Nephron progenitor cell (in vitro differentiated cells): ENCODE results near the gene KDM8.

Experiments
- DNase-seq: peaks from one replicate; pipeline ENCODE4 v3.0.0; 2021
- H3K27ac Mint-ChIP-seq: 2 replicates; pipeline ENCODE4 v1.8.0; 2021; ENCODE audit warnings: mild to moderate bottlenecking, moderate library complexity, mixed read lengths
- H3K27me3 Mint-ChIP-seq: 2 replicates; pipeline ENCODE4 v1.8.0; 2021; ENCODE audit warnings: mild to moderate bottlenecking, low read depth, mixed read lengths; ENCODE audit not compliant: poor library complexity
- H3K36me3 Mint-ChIP-seq: 2 replicates; pipeline ENCODE4 v1.8.0; 2021; ENCODE audit warnings: low read depth, mixed read lengths
- H3K4me1 Mint-ChIP-seq: 2 replicates; pipeline ENCODE4 v1.8.0; 2021; ENCODE audit warnings: mixed read lengths
- H3K4me3 Mint-ChIP-seq: 2 replicates; pipeline ENCODE4 v1.8.0; 2021; ENCODE audit warnings: mild to moderate bottlenecking, moderate library complexity, mixed read lengths
- H3K9me3 Mint-ChIP-seq: 2 replicates; pipeline ENCODE4 v1.8.0; 2021; ENCODE audit warnings: mild to moderate bottlenecking, moderate library complexity, mixed read lengths
- CTCF ChIP-seq: fragments of 200-600 bp; sonication (generic); IDR thresholded peaks from 2 replicates; pipeline ENCODE4 v1.5.0; 2021; ENCODE audit warnings: antibody characterized with exemption

Gene KDM8

GRCh38 chr16:27193300-27193990 lies 9.9 kb upstream of the KDM8 start:
- H3K27ac Mint-ChIP-seq, result no peak overlapping the region
- no peak for TF ChIP-seq CTCF
- no peak overlapping the region for H3K4me3 Mint-ChIP-seq
- H3K4me1 Mint-ChIP-seq, result peaks cover 14% of the 10 kb centered on the region
- no peak for DNase-seq
- peaks cover 25% of the 10 kb centered on the region for H3K27me3 Mint-ChIP-seq
- peaks cover 19% of the 10 kb centered on the region for H3K9me3 Mint-ChIP-seq
- H3K36me3 Mint-ChIP-seq, result no peaks in the 10 kb centered on the region

- H3K27me3 Mint-ChIP-seq, result peaks cover 26% of the 10 kb centered on the region
- no peak for TF ChIP-seq CTCF
- H3K27ac Mint-ChIP-seq, result no peak overlapping the region
- peaks cover 8% of the 10 kb centered on the region for H3K4me1 Mint-ChIP-seq
- H3K36me3 Mint-ChIP-seq, result no peaks in the 10 kb centered on the region
- no peak overlapping the region for H3K4me3 Mint-ChIP-seq
- H3K9me3 Mint-ChIP-seq, result peaks cover 19% of the 10 kb centered on the region
- DNase-seq, result no peak
These were observed 8.1 kb upstream of the KDM8 start for GRCh38 chr16:27195076-27195741.

GRCh38 chr16:27195941-27196595 lies 7.3 kb upstream of the KDM8 start:
- Mint-ChIP-seq H3K27me3 (peaks cover 26% of the 10 kb centered on the region), H3K27ac (no peak overlapping the region), H3K4me1 (peaks cover 8% of the 10 kb centered on the region), H3K9me3 (peaks cover 19% of the 10 kb centered on the region), H3K36me3 (no peaks in the 10 kb centered on the region), H3K4me3 (no peak overlapping the region)
- no peak for TF ChIP-seq CTCF
- no peak for DNase-seq

GRCh38 chr16:27197004-27197403 lies 6.3 kb upstream of the KDM8 start:
- Mint-ChIP-seq H3K27me3 (peaks cover 22% of the 10 kb centered on the region), H3K27ac (no peak overlapping the region), H3K36me3 (no peaks in the 10 kb centered on the region), H3K9me3 (peaks cover 19% of the 10 kb centered on the region), H3K4me1 (peaks cover 4% of the 10 kb centered on the region), H3K4me3 (no peak overlapping the region)
- no peak for DNase-seq
- TF ChIP-seq CTCF, result no peak

- no peak for TF ChIP-seq CTCF
- Mint-ChIP-seq H3K27ac (peak overlapping the region; percentile 27), H3K27me3 (peaks cover 22% of the 10 kb centered on the region), H3K36me3 (no peaks in the 10 kb centered on the region), H3K4me3 (no peak overlapping the region), H3K4me1 (peaks cover 11% of the 10 kb centered on the region), H3K9me3 (peaks cover 19% of the 10 kb centered on the region)
- no peak for DNase-seq
These were observed 4.7 kb upstream of the KDM8 start for GRCh38 chr16:27198451-27199234.
